GM12864 (cell line): Measurements from ENCODE around the gene HACL1.
"Not testable (repeated sequence)": the region's sequence is repeated elsewhere in the genome, so short reads cannot be mapped to it uniquely, and the experiment has no call there.

Experiments used
- DNase-seq: peaks from one replicate; pipeline ENCODE4 v3.0.0-alpha.2; 2011; ENCODE audit warnings: low read depth
- H3K4me3 ChIP-seq: 2 replicates; pipeline ENCODE4 v1.5.1; 2011; ENCODE audit warnings: mild to moderate bottlenecking, low read depth, low read length, control low read depth
- CTCF ChIP-seq: IDR thresholded peaks from 2 replicates; pipeline ENCODE4 v1.5.1; 2011; ENCODE audit warnings: low read depth, mild to moderate bottlenecking, moderate library complexity, low read length, control low read depth, inconsistent platforms; ENCODE audit errors: missing control alignments

The HACL1 gene

GRCh38 chr3:15611018-15611417 is 9.6 kb upstream of the HACL1 start:
- no peak for DNase-seq
- TF ChIP-seq CTCF, result no peak
- no peak overlapping the region for H3K4me3 ChIP-seq

- no peak overlapping the region for H3K4me3 ChIP-seq
- no peak for DNase-seq
- TF ChIP-seq CTCF, result no peak
These were observed 8.9 kb upstream of the HACL1 start for GRCh38 chr3:15610082-15610759.

GRCh38 chr3:15606434-15606891 is 5.1 kb upstream of the HACL1 start:
- no peak for TF ChIP-seq CTCF
- no peak overlapping the region for H3K4me3 ChIP-seq
- no peak for DNase-seq

GRCh38 chr3:15604584-15604983 is 3.2 kb upstream of the HACL1 start:
- not testable (repeated sequence) for DNase-seq

GRCh38 chr3:15602816-15603215 is 1.4 kb upstream of the HACL1 start:
- not testable (repeated sequence) for DNase-seq, H3K4me3 ChIP-seq

More at GRCh38 chr3:15604584-15604983, 3.2 kb upstream of the HACL1 start:
- H3K4me3 ChIP-seq, result not testable (repeated sequence)

GRCh38 chr3:15602146-15602536 is 772 bp upstream of the HACL1 start:
- H3K4me3 ChIP-seq, result peak overlapping the region; percentile 81
- no peak for DNase-seq
- no peak for TF ChIP-seq CTCF

GRCh38 chr3:15601046-15601398 is 347 bp downstream of the HACL1 start:
- no peak for DNase-seq

More at GRCh38 chr3:15601046-15601398, 347 bp downstream of the HACL1 start:
- no peak for TF ChIP-seq CTCF
- peak overlapping the region; percentile 81 for H3K4me3 ChIP-seq
